Glutamatergic neuron (in vitro differentiated cells): ENCODE results near the gene CDR2. TPM values are rescaled to one million over a fixed set of nuclear protein-coding genes. Genes with fewer than 3 reads are reported as not detected.

ENCODE experiments used
- DNase-seq: peaks from one replicate; pipeline ENCODE4 v3.0.0; 2022
- H3K27ac Mint-ChIP-seq: one replicate; pipeline ENCODE4 v1.8.0; 2020; ENCODE audit warnings: mild to moderate bottlenecking, mixed read lengths, inconsistent platforms; ENCODE audit not compliant: unreplicated experiment
- H3K27me3 Mint-ChIP-seq: one replicate; pipeline ENCODE4 v1.8.0; 2020; ENCODE audit warnings: mild to moderate bottlenecking, moderate library complexity, mixed read lengths, inconsistent platforms; ENCODE audit not compliant: unreplicated experiment
- H3K36me3 Mint-ChIP-seq: one replicate; pipeline ENCODE4 v1.8.0; 2020; ENCODE audit warnings: mild to moderate bottlenecking, mixed read lengths, inconsistent platforms; ENCODE audit not compliant: unreplicated experiment
- H3K4me1 Mint-ChIP-seq: one replicate; pipeline ENCODE4 v1.8.0; 2020; ENCODE audit warnings: mild to moderate bottlenecking, low read depth, mixed read lengths, inconsistent platforms; ENCODE audit not compliant: unreplicated experiment
- H3K4me3 Mint-ChIP-seq: one replicate; pipeline ENCODE4 v1.8.0; 2020; ENCODE audit warnings: mild to moderate bottlenecking, mixed read lengths, inconsistent platforms; ENCODE audit not compliant: unreplicated experiment
- H3K9me3 Mint-ChIP-seq: one replicate; pipeline ENCODE4 v1.8.0; 2020; ENCODE audit warnings: mild to moderate bottlenecking, moderate library complexity, mixed read lengths, inconsistent platforms; ENCODE audit not compliant: unreplicated experiment
- total RNA-seq: library from RNA; stranded (reverse); fragmentation: NEBNext Ultra II Directional; extraction: Animal tissue kit (Norgen Biotek cat#: 25700); gene quantifications from one replicate; pipeline ENCODE4 v1.2.1, GENCODE V29; 2021; ENCODE audit not compliant: unreplicated experiment
- TF ChIP-seq, protein P1 (sequence below): fragments of 200-600 bp; sonication (generic); IDR thresholded peaks from one replicate; pipeline ENCODE4 v1.5.0; 2021; ENCODE audit not compliant: partially characterized antibody, unreplicated experiment

Gene CDR2
- total RNA-seq, 1 donor from 2014 or later, result 8.5 TPM

DNA sequence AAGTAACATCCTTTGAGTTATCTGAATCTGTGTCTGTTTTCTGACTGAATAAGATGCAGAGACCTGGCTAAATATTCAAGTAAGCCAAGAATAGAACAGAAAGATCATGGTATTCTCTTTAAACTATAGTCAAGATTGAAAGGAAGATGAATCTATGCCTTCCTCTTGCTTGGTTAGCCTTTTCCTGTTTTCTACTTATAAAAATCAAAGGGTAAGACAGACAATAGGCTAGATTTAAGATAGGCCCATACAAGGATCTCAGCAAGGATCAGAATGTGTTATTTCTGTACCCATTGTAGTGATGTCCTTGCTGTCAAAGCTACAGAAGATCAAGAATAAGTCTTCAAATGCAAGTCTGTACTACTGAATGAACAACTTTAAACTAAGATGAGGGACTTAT lies 7.0 kb upstream of the CDR2 start:
- Mint-ChIP-seq H3K27ac (no peak overlapping the region), H3K27me3 (no peaks in the 10 kb centered on the region), H3K9me3 (no peaks in the 10 kb centered on the region), H3K36me3 (no peaks in the 10 kb centered on the region), H3K4me1 (no peaks in the 10 kb centered on the region), H3K4me3 (no peak overlapping the region)
- TF ChIP-seq, protein P1, sequence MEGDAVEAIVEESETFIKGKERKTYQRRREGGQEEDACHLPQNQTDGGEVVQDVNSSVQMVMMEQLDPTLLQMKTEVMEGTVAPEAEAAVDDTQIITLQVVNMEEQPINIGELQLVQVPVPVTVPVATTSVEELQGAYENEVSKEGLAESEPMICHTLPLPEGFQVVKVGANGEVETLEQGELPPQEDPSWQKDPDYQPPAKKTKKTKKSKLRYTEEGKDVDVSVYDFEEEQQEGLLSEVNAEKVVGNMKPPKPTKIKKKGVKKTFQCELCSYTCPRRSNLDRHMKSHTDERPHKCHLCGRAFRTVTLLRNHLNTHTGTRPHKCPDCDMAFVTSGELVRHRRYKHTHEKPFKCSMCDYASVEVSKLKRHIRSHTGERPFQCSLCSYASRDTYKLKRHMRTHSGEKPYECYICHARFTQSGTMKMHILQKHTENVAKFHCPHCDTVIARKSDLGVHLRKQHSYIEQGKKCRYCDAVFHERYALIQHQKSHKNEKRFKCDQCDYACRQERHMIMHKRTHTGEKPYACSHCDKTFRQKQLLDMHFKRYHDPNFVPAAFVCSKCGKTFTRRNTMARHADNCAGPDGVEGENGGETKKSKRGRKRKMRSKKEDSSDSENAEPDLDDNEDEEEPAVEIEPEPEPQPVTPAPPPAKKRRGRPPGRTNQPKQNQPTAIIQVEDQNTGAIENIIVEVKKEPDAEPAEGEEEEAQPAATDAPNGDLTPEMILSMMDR, result no peak
- DNase-seq, result no peak

DNA sequence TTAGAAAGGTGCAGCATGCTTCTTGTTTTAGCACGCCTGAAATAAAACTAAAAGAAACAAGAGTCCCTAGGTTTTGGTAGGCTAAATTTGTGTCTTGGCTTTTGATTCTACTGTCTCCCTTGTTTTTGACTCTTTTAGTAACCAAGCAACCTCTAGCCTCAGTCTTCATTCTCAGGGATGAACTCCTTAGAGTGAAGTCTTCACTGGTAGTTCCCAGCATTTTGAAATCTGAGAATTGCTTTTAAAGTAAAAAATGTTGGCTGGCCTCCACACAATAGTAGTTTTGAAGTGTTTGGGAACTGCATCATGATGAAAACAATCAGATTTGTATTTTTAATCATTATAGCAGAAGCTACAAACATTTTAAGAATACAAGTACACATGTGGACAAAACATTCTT lies 6.1 kb upstream of the CDR2 start:
- Mint-ChIP-seq H3K27ac (no peak overlapping the region), H3K9me3 (no peaks in the 10 kb centered on the region), H3K36me3 (no peaks in the 10 kb centered on the region), H3K4me3 (no peak overlapping the region), H3K4me1 (no peaks in the 10 kb centered on the region), H3K27me3 (no peaks in the 10 kb centered on the region)
- TF ChIP-seq, protein P1, result no peak
- DNase-seq, result no peak

DNA sequence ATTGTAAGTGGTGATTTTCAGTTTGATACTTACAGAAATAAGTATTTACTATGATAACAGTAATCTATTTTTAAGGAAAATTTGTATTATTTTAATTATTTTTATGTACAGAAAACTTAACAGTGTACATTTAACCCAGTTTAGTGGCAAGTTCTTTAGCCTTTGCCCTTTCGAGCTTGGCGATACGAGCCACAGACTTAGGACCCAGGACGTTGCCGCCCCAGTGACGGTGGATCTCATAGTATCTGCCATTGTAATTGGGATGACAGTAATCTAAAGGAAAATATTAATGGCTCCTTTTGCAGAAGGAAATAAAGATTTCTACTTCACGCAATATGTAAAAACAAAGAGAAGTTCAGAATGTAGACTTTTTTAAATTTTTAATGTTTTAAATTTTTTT lies 5.2 kb upstream of the CDR2 start:
- TF ChIP-seq, protein P1, result no peak
- Mint-ChIP-seq H3K36me3 (no peaks in the 10 kb centered on the region), H3K4me3 (no peak overlapping the region), H3K4me1 (no peaks in the 10 kb centered on the region), H3K9me3 (no peaks in the 10 kb centered on the region), H3K27ac (no peak overlapping the region), H3K27me3 (peaks cover under 1% of the 10 kb centered on the region)
- DNase-seq, result no peak

DNA sequence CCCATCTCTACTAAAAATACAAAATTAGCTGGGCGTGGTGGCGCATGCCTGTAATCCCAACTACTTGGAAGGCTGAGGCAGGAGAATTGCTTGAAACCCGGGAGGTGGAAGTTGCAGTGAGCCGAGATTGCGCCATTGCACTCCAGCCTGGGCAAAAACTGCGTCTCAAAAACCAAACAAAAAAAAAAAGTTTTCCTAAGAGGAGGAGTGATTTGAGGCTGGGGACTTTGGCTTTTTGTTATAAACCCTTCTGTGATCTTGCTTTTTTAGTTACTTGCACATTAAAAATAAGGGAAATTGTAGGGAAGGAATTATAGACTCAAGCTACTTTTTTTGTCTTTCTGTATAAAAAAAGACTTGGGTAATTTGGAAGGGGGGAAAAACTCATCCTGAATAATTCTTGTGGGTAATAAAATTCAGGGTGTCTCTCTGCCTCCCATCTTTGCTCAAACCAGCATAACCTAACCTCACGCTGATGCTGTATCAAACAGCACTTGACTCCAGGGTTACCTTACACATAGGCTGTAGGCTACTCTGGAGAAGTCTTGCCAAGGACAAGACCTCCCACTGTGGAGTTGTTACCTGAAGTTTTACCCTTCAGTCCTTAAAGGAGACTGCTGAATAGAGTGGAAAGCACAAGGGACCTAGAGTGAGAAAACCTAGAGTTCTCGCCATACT lies 1.7 kb upstream of the CDR2 start:
- H3K27ac Mint-ChIP-seq, result no peak overlapping the region
- DNase-seq, result no peak
- H3K27me3 Mint-ChIP-seq, result peaks cover 3% of the 10 kb centered on the region
- no peaks in the 10 kb centered on the region for H3K4me1 Mint-ChIP-seq
- H3K4me3 Mint-ChIP-seq, result peak overlapping the region; percentile 10
- H3K9me3 Mint-ChIP-seq, result no peaks in the 10 kb centered on the region
- TF ChIP-seq, protein P1, result no peak
- H3K36me3 Mint-ChIP-seq, result no peaks in the 10 kb centered on the region

DNA sequence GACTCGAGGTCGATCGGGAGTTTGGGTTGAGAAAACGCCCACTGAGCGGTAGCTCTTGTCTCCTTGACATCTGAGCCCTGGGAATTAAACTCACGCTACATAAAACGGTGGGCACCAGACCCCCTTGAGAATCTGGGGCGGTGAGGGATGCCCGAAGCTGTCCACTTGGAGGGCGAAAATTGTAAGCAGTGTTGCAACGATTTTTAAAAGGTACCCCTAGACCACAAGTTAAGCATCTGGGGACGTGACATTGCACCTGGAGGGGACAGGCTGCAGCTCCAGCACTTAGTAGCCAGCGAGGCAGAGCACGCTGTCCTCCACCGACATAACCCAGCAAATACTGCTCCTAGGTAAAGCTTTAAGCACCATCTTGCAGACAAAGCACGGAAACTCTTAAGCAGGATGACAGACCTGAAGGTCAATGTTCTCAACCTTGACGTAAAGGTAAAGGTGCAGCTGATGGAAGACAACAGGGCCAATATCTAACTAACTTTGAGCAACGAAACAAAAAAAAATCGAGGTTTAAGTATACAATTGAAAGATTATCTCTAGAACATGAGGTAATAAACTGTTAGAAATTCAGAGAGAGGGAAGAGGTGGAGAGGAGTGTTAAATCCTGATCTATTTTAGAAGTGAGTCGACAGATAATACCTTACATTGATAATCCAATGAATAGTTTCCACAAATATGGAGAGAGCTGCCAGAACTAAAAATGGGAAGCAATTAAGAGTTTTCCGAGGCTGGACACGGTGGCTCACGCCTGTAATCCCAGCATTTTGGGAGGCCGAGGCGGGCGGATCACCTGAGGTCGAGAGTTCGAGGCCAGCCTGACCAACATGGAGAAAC lies 921 bp upstream of the CDR2 start:
- Mint-ChIP-seq H3K27me3 (peaks cover 3% of the 10 kb centered on the region), H3K4me1 (no peaks in the 10 kb centered on the region), H3K27ac (no peak overlapping the region), H3K9me3 (no peaks in the 10 kb centered on the region), H3K36me3 (no peaks in the 10 kb centered on the region), H3K4me3 (peak overlapping the region; percentile 95)
- no peak for DNase-seq
- TF ChIP-seq, protein P1, result no peak
